GM21526 (cell line): Measurements from ENCODE around the gene CCSER1.
"Not testable (repeated sequence)": the region's sequence is repeated elsewhere in the genome, so short reads cannot be mapped to it uniquely, and the experiment has no call there.

ENCODE experiments used
- ATAC-seq: cut with Tn5 transposase; IDR thresholded peaks from one replicate; pipeline ENCODE4 v1.9.1; 2021; ENCODE audit warnings: moderate library complexity; ENCODE audit not compliant: unreplicated experiment, low FRiP score

Gene CCSER1

GRCh38 chr4:90889171-90889570 is 762.0 kb downstream of the CCSER1 start:
- ATAC-seq, result no peak

DNA sequence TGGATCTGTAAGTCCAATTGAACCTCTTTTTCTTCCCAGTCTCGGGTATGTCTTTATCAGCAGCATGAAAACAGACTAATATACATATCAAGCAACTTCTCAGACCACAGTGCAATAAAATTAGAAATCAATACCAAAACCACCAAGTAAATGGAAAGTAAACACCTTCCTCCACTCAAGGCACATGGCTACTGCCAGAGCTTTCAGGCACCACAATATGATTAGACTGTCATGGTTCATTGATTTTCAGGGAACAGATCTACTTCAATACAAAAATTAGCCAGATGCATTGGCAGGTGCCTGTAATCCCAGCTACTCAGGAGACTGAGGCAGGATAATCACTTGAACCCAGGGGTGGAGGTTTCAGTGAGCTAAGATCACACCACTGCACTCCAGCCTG is 776.2 kb downstream of the CCSER1 start:
- ATAC-seq, result not testable (repeated sequence)

DNA sequence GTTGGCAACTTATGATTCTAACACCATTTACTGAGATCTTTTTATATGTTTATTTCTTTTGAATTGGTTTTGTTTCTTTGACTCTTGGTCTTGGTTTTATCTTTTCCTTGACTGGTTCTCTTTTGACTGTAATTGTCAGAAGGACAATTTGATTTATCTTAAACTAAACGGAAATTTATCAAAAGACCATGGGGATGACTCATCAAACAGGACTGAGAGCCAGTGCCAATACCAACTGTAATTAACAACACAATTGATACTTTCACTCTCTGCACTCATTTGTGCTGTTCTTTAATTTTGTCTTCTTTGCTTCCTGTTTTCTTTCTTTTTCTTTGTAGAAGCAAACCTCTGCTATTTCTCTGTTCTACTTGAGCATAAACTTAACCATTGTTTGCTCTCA is 776.8 kb downstream of the CCSER1 start:
- no peak for ATAC-seq

GRCh38 chr4:90906239-90906638 is 779.0 kb downstream of the CCSER1 start:
- no peak for ATAC-seq

DNA sequence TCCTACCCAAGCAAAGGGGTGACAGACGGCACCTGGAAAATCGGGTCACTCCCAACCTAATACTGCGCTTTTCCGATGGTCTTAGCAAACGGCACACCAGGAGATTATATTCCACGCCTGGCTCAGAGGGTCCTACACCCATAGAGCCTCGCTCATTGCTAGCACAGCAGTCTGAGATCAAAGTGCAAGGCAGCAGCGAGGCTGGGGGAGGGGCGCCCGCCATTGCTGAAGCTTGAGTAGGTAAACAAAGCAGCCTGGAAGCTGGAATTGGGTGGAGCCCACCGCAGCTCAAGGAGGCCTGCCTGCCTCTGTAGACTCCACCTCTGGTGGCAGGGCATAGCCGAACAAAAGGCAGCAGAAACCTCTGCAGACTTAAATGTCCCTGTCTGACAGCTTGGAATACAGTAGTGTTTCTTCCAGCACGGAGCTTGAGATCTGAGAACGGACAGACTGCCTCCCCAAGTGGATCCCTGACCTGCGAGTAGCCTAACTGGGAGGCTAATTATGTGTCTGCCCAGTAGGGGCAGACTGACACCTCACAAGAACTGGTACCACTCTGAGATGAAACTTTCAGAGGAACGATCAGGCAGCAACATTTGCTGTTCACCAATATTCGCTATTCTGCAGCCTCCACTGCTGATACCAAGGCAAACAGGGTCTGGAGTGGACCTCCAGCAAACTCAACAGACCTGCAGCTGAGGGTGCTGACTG is 784.7 kb downstream of the CCSER1 start:
- not testable (repeated sequence) for ATAC-seq

- no peak for ATAC-seq
Measured at GRCh38 chr4:90922174-90922573, 795.0 kb downstream of the CCSER1 start.

DNA sequence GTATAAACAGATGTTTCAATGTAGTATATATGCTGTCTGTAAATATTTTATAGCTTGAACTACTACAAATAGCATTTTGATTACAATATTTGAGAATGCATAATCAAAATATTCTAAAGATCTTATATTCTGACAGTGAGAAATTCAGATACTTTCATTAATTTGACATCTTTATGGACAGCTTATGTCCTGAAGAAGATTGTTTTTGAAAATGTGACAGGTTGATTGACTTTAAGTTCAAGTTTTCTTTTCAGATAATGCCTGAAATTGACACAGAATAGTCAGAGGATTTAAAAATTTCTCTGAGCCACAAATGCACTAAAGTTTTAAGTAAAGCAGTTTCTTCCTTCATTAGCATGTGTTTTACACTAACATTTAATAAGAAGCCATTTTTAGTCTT is 799.8 kb downstream of the CCSER1 start:
- ATAC-seq, result no peak

DNA sequence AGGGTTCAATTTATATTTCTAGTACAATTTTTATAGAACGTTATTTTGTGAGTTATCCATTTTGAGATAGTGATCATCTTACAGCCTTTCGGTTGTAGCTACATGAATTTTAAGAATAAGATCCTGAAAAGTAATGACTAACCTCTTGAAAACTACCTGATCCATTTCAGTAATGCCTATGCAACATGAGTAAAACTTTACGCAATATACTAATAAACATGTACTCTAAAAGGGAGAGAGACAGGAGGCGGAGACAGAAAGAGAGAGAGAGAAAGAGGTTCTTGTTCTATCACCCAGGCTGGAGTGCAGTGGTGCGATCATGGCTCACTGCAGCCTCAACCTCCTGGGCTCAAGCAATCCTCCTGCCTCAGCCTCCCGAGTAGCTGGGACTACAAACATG is 816.1 kb downstream of the CCSER1 start:
- no peak for ATAC-seq

DNA sequence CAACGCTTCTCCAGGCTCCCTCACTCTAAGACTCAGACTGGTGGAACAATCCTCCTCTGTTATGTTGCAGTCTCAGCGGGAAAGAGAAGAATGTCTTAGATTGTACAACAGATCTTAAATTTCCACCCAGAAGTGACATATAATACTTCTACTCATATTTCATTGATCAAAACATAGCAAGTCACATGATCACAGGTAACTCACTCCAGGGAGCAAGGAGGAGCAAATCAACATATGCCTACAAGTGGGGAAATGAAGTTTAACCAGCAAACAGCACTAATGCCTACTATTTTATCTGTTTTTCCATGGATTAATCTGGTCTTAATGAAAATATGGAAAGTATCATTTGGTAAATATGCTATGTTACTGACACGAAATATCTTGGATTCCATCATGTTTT is 819.8 kb downstream of the CCSER1 start:
- ATAC-seq, result no peak

DNA sequence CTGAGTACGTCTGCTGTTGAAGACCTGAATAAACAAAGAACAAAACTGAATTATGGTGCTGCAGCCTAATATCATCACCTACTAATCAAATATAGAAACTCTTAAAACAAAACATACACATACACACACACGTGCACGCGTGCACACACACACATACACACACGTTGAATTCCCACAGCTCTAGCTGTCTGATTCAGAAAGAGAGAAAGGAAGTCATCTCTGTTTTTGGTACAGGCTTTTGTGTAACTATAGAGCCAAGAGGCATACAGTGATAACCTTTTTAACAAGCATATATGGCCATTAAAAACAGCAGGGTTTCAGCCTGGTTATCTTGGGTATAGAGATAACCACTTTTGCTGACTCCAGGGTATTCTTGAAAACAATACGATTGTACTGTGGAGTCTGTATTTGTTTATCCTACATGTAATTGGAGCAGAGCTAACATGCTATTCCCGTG is 823.2 kb downstream of the CCSER1 start:
- ATAC-seq, result no peak

DNA sequence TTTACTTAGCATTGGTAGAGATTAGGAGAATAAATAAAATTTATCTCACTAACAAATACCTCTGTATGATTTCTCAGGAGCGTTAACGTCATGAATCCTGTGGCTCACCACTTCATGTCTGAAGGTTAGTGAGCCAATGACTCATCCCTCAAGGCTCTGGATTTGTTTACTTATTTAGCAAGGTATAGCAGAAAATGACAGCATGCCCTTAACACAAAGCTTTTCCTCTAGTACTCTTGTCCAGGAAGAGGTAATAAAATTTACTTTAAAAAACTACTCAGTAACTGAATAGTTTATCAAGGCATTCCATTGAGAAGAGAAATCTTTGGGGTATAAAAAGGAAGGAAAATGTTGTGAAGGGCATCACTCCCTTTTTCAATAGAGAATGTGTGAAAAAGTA is 823.8 kb downstream of the CCSER1 start:
- ATAC-seq, result no peak

DNA sequence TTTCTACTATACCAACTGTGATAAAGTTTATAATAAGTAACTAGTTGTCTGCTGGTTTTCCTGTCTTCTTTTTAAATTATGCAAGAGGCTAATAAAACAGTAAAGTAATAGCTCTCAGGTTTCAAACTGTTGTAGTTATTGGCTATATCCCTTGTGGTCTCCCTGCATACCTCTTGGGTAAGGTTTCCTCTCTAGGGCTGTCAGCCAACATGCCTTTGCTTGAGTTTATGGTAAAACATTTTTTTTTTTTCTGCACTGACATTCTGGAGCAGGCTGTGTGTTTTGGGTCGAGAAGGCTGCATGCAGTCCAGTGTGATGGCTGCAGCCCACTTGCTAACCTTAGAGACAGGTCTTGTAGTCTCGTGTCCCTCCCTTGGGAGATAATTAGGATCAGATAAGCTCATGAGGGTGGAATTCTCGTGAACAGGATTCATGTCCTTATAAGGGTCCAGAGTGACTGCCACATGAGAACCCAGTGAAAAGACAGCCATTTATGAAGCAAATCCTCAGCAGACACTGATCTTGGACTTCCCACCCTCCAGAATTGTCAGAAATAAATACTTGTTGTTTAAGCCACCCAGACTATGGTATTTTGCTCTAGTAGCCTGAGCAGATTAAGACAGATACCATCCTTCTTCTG is 831.2 kb downstream of the CCSER1 start:
- no peak for ATAC-seq

DNA sequence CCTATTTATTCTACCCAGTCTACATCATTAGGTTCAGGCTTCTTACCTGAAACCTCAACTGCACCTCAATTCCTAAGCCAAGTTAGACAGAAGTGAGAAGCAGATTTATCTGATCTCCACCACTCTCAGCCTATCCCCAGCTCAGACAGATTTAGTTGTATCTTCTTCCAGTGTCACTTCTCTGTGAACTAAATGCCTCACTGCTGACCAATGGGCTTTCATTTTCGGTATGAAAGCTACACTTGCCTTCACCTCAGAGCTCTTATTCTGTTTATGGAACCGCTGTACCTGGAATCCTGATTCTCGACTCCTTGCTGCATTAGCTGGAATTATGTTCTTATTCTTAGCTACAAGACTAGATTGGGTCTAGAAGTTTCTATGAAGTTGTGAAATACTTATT is 833.2 kb downstream of the CCSER1 start:
- peak; percentile 54 for ATAC-seq

DNA sequence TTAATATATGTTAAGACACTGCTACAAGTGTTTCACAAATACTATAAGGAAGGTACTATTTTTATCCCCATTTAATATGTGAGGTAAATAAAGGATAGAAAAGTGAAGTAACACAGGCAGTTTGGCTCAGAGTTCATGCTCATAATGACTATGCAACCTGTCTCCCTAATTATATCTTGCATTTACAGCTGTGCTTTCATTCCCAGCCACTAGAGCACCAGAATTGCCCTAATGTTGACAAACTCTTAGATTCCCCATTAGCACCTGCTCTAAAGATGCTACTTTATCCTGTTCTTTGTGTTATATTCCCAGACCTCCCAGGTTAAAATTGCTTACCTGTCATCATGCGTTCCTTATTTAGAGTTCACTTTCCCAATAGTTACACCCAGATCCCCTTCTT is 833.6 kb downstream of the CCSER1 start:
- no peak for ATAC-seq

DNA sequence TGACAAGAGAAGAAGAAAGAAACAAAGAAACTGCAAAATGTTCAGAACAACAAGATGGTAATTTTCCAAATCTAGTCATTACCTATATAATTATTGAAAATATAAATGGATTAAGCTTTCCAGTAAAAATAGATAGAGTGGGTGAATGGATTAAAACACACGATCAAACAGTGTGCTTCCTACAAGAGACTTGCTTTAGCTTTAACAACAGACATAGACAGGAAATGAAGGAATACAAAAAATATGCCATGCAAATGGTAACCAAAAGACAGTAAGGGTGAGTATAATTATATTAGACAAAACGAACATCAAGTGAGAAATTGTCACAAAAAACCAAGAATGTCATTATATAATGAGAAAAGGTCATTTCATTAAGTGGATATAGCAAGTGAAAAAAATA is 842.8 kb downstream of the CCSER1 start:
- ATAC-seq, result no peak

GRCh38 chr4:90977726-90978125 is 850.5 kb downstream of the CCSER1 start:
- no peak for ATAC-seq

DNA sequence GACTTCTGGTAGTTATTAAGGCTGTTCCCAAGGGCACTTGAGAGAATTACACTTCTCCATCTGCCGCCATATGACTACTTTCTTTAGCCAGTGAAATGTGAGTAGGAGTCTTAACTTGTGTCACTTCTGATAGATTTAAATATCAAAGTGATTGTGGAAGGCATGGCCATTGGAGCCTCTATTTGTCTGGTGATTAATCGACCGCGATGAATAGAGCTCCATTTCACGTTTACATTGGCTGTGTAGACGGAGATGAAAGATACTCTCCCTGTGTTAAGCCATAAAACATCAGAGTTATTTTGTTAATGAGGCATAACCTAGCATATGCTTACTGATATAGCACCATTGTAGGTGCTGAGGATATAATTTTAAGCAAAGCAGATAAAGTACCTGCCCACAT is 852.4 kb downstream of the CCSER1 start:
- no peak for ATAC-seq

GRCh38 chr4:90982813-90983212 is 855.6 kb downstream of the CCSER1 start:
- no peak for ATAC-seq

GRCh38 chr4:90990284-90990683 is 863.1 kb downstream of the CCSER1 start:
- ATAC-seq, result no peak

GRCh38 chr4:90992213-90992612 is 865.0 kb downstream of the CCSER1 start:
- no peak for ATAC-seq

DNA sequence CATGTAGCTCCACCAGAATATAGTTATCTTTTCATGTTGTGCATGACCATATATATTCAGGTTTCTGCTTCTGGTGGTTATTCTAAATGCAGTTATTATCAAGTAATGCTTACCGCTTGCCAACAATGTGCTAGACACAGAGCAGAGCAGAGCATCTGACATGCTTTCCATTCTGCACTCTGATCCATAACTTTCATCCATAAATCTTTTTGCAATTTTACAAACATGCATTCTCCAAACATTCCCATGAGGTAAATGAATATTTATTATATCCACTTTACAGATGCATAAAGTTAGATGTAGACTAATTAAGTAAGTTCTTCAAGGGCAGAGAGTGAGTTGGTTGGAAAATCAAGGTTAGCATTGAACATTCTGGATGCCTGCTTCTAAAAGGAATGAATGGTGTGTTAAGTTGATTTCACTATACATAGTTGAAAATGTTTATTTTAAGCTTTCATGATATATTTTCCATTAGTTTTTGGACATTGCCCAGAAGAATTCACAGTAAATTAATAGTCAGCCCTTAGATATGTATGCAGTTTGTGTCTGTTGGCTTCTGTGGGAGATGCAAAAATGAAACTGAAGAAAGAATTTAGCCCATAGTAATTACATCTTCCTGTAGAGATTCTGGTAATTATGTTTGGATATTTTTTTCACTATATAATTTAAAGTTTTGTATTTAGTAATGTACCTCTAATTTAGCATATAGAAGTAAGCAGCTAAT is 867.8 kb downstream of the CCSER1 start:
- no peak for ATAC-seq

GRCh38 chr4:90995996-90996395 is 868.8 kb downstream of the CCSER1 start:
- no peak for ATAC-seq
